Natural killer cell (primary cell): ENCODE data around the gene CHRNB4. TPM values are rescaled to one million over a fixed set of nuclear protein-coding genes. Genes with fewer than 3 reads are reported as not detected.

Experiments
- ATAC-seq, 3 donors: fragments of 150-1000 bp in 2 of 3; fragments of 200-7000 bp in 1 of 3; cut with Tn5 transposase; 1 replicate in 1 of 3; 2 replicates in 2 of 3; pipeline ENCODE4 v1.10.0; 2021; ENCODE audit warnings: mild to moderate bottlenecking in 2 of 3, moderate library complexity in 2 of 3
- DNase-seq, 2 donors: peaks; one replicate each; pipeline versions ENCODE4 v3.0.0 to v3.0.0-alpha.2; 2013 to 2021; ENCODE audit warnings: mixed read lengths in 1 of 2
- H3K27ac ChIP-seq: one replicate; pipeline ENCODE4 v1.5.1; 2013; ENCODE audit warnings: mild to moderate bottlenecking, low read length
- H3K27me3 ChIP-seq: one replicate; pipeline ENCODE4 v1.6.1; 2013; ENCODE audit warnings: low read length; ENCODE audit not compliant: control insufficient read depth, insufficient read depth
- H3K36me3 ChIP-seq: one replicate; pipeline ENCODE4 v1.6.1; 2013; ENCODE audit warnings: low read length; ENCODE audit not compliant: control insufficient read depth, insufficient read depth
- H3K4me1 ChIP-seq: one replicate; pipeline ENCODE4 v1.6.1; 2013; ENCODE audit warnings: low read length; ENCODE audit not compliant: control insufficient read depth, insufficient read depth
- H3K4me3 ChIP-seq: one replicate; pipeline ENCODE4 v1.5.1; 2013; ENCODE audit warnings: low read length
- H3K9me3 ChIP-seq: one replicate; pipeline ENCODE4 v1.6.1; 2013; ENCODE audit warnings: low read length; ENCODE audit not compliant: control insufficient read depth, insufficient read depth
- H3K27ac Mint-ChIP-seq, 2 donors: one replicate each; pipeline ENCODE4 v1.8.0; 2022; ENCODE audit warnings: mild to moderate bottlenecking in 2 of 2, mixed read lengths in 2 of 2, moderate library complexity in 1 of 2
- H3K27me3 Mint-ChIP-seq, 2 donors: one replicate each; pipeline ENCODE4 v1.8.0; 2022; ENCODE audit warnings: low read depth in 2 of 2, mixed read lengths in 2 of 2
- H3K36me3 Mint-ChIP-seq: one replicate; pipeline ENCODE4 v1.8.0; 2022; ENCODE audit warnings: mixed read lengths
- H3K4me1 Mint-ChIP-seq, 2 donors: one replicate each; pipeline ENCODE4 v1.8.0; 2022; ENCODE audit warnings: mixed read lengths in 2 of 2
- H3K4me3 Mint-ChIP-seq: one replicate; pipeline ENCODE4 v1.8.0; 2022; ENCODE audit warnings: mild to moderate bottlenecking, moderate library complexity, mixed read lengths
- H3K9me3 Mint-ChIP-seq, 2 donors: one replicate each; pipeline ENCODE4 v1.8.0; 2022; ENCODE audit warnings: mixed read lengths in 2 of 2
- WGBS: methylation state at CpG from one replicate; pipeline ENCODE4 v1.1.7; 2013; ENCODE audit warnings: missing lambda C conversion rate; ENCODE audit not compliant: insufficient coverage; 5-methylcytosine and 5-hydroxymethylcytosine counted together
- intact Hi-C: fragments of 100-400 bp; cut with micrococcal nuclease; formaldehyde crosslinking; loops from one replicate; pipeline ENCODE4 v1.14.2; 2022
- total RNA-seq, 4 donors: library from RNA; stranded (reverse); fragments of 120-200 nt in 1 of 4; gene quantifications; one replicate each; pipeline versions ENCODE4 v1.2.3 to v1.2.4, GENCODE V29; 2013 to 2022
- TF ChIP-seq, protein P1 (sequence below): fragments of 200-600 bp; IDR thresholded peaks from one replicate; pipeline ENCODE4 v1.8.0; 2022; ENCODE audit warnings: antibody characterized with exemption

The CHRNB4 gene
- total RNA-seq, 3 donors from 2014 or later (not counting 1 experiment from before 2014, with no cell fraction given): not detected

DNA sequence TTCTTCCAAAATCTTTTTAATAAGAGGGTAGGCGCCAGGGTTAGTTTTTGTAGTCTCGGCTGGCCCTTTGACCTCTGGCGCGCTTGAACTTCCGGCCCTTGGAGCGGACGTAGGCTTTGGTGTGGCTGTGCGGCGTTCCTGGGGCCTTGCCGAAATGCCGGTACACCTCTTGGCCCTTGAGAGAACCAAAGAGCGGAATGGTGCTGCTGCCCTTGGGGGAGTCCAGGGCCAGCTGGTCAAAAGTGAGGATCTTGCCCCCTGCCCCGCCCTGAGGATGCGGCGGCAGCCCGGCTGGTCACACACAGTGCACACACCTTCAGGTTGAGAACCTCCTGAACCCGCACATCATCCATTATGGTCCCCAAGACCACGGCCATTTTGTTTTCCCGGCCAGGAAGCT, 20.0 kb upstream of the CHRNB4 start:
- Mint-ChIP-seq H3K27ac (no peak overlapping the region), H3K27me3 (peaks cover 5 to 6% of the 10 kb centered on the region in 2 donors), H3K9me3 (no peaks in the 10 kb centered on the region), H3K4me1 (no peaks in the 10 kb centered on the region), H3K4me3 (no peak overlapping the region), H3K36me3 (no peaks in the 10 kb centered on the region)
- TF ChIP-seq, protein P1, sequence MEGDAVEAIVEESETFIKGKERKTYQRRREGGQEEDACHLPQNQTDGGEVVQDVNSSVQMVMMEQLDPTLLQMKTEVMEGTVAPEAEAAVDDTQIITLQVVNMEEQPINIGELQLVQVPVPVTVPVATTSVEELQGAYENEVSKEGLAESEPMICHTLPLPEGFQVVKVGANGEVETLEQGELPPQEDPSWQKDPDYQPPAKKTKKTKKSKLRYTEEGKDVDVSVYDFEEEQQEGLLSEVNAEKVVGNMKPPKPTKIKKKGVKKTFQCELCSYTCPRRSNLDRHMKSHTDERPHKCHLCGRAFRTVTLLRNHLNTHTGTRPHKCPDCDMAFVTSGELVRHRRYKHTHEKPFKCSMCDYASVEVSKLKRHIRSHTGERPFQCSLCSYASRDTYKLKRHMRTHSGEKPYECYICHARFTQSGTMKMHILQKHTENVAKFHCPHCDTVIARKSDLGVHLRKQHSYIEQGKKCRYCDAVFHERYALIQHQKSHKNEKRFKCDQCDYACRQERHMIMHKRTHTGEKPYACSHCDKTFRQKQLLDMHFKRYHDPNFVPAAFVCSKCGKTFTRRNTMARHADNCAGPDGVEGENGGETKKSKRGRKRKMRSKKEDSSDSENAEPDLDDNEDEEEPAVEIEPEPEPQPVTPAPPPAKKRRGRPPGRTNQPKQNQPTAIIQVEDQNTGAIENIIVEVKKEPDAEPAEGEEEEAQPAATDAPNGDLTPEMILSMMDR: no peak
- no peaks in the 10 kb centered on the region for H3K27me3 ChIP-seq
- no peaks in the 10 kb centered on the region for H3K36me3 ChIP-seq
- WGBS: 95% methylated on average over 19 of the region's 19 CpGs
- DNase-seq: no peak
- ATAC-seq: no peak
- intact Hi-C loops: no loop called here
- H3K4me1 ChIP-seq: no peaks in the 10 kb centered on the region
- no peaks in the 10 kb centered on the region for H3K9me3 ChIP-seq
- H3K4me3 ChIP-seq: no peak overlapping the region
- no peak overlapping the region for H3K27ac ChIP-seq

DNA sequence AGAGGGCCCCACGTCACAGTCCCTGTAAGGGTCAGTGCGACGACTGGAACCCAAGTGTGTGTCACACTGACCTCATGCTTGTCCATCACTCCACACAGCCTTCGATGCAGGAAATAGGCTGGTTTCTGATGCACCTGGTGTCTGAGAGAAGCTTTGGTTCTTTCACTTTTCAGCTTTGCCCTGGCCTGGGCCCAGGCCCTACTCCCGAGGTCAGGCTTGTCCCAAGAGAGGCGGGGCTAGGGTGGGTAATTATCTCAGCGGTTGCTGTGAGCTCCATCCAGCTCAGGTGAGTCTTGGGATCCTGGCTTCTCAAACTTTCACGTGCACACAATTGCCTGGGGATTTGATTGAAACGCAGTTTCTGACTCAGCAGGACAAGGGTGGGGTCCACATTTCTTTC, 19.6 kb upstream of the CHRNB4 start:
- H3K9me3 ChIP-seq: no peaks in the 10 kb centered on the region
- H3K27ac ChIP-seq: no peak overlapping the region
- Mint-ChIP-seq H3K36me3 (no peaks in the 10 kb centered on the region), H3K9me3 (no peaks in the 10 kb centered on the region), H3K27ac (no peak overlapping the region), H3K4me1 (no peaks in the 10 kb centered on the region), H3K27me3 (peaks cover 5 to 6% of the 10 kb centered on the region in 2 donors), H3K4me3 (no peak overlapping the region)
- ATAC-seq (no peak), DNase-seq (no peak)
- intact Hi-C loops: no loop called here
- TF ChIP-seq, protein P1: no peak
- no peaks in the 10 kb centered on the region for H3K4me1 ChIP-seq
- no peaks in the 10 kb centered on the region for H3K36me3 ChIP-seq
- H3K27me3 ChIP-seq: no peaks in the 10 kb centered on the region
- no peak overlapping the region for H3K4me3 ChIP-seq
- WGBS: 77% methylated on average over 9 of the region's 9 CpGs

DNA sequence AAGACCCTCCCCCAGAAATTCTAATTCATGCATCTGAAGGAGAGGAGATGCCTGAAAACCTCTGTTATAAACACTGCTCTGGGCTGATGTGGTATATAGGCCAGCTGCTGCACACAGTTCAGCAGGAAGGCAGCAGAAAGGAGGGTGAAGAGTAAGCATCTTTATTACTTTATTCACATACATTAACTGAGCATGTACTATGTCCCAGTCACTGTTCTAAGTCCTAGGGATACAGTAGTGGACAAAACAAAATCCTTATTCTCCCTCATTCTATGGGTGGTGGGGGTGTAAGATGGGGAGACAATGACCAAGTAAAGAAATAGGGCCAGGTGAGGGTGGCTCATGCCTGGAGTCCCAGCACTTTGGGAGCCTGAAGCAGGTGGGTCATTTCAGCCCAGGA, 17.8 kb upstream of the CHRNB4 start:
- H3K27me3 Mint-ChIP-seq: peaks cover 0 to 6% of the 10 kb centered on the region in 2 donors
- Histone ChIP-seq H3K4me1 (no peaks in the 10 kb centered on the region), H3K27ac (no peak overlapping the region), H3K36me3 (no peaks in the 10 kb centered on the region), H3K4me3 (no peak overlapping the region), H3K27me3 (no peaks in the 10 kb centered on the region), H3K9me3 (no peaks in the 10 kb centered on the region)
- H3K4me3 Mint-ChIP-seq: no peak overlapping the region
- H3K36me3 Mint-ChIP-seq: no peaks in the 10 kb centered on the region
- intact Hi-C loops: no loop called here
- DNase-seq (no peak), ATAC-seq (no peak)
- H3K9me3 Mint-ChIP-seq: no peaks in the 10 kb centered on the region
- H3K4me1 Mint-ChIP-seq: no peaks in the 10 kb centered on the region
- TF ChIP-seq, protein P1: no peak
- H3K27ac Mint-ChIP-seq: no peak overlapping the region

DNA sequence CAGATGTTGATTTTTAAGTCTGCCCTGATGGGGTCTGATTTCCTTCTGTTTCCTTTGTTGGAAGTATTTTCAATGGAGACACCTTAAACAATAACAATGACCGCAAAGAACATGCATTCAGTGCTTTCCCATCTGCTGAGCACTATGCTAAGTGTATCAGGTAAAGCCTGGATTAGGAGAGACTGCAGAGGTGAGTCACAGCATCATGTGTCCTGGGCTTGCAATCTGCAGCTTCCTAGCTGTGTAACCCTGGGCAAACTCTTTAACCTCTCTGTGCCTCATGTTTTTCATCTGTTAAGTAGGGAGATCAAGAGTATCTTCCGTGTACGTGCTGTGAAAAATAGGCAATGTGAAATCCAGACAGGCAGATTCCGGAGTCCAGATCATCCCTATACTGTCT, 13.3 kb upstream of the CHRNB4 start:
- DNase-seq (no peak), ATAC-seq (no peak)
- no peaks in the 10 kb centered on the region for H3K9me3 Mint-ChIP-seq
- 89% methylated on average over 3 of the region's 4 CpGs for WGBS
- TF ChIP-seq, protein P1: no peak
- Histone ChIP-seq H3K27me3 (no peaks in the 10 kb centered on the region), H3K36me3 (no peaks in the 10 kb centered on the region), H3K4me1 (no peaks in the 10 kb centered on the region), H3K9me3 (no peaks in the 10 kb centered on the region), H3K4me3 (no peak overlapping the region), H3K27ac (no peak overlapping the region)
- peaks cover 0 to 5% of the 10 kb centered on the region in 2 donors for H3K27me3 Mint-ChIP-seq
- no peaks in the 10 kb centered on the region for H3K36me3 Mint-ChIP-seq
- H3K4me1 Mint-ChIP-seq: no peaks in the 10 kb centered on the region
- intact Hi-C loops: no loop called here
- H3K27ac Mint-ChIP-seq: no peak overlapping the region
- H3K4me3 Mint-ChIP-seq: no peak overlapping the region
